IPS-NIHi7 (cell line): ENCODE results near the gene BMP5.

ENCODE experiments used
- DNase-seq: peaks from one replicate; pipeline ENCODE4 v3.0.0; 2012; ENCODE audit warnings: mixed read lengths; ENCODE audit errors: extremely low spot score

BMP5 gene

DNA sequence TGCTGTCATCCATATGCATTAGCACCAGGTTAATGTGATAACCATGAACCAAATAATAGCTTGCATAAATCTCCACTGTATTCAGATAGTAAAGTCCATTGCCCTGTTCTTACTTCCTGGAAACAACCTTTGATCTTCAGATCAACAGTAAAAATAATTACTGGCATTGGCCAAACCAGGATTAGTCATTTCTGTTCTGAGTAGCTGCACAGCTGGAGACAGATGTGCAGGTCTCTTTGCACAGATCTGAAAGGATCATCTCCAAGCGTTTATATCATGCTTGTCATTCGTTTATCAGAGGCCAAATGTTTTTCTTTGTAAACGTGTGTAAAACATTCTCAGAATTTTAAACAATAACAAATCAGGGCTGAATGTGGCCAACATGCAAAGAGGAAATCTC, 162.0 kb downstream of the BMP5 start:
- no peak for DNase-seq

DNA sequence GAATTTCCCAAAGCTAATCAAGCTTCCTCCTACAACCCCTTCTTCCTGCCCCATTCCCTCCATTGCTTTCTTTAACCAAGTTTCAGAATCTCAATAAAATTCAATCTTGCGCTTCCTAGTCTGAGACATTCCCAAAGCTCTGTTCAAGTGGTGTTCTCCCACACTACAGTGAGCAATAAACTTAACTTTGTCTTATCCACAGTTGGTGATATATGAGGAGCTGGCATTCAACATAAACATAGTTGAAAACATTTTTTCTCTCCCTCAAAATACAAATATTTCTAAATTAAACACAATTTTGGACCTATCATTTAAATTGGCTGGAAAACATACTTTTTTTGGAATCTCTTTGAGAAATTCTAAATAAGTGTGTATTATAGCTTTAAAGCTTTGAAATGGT, 166.7 kb downstream of the BMP5 start:
- DNase-seq: no peak

DNA sequence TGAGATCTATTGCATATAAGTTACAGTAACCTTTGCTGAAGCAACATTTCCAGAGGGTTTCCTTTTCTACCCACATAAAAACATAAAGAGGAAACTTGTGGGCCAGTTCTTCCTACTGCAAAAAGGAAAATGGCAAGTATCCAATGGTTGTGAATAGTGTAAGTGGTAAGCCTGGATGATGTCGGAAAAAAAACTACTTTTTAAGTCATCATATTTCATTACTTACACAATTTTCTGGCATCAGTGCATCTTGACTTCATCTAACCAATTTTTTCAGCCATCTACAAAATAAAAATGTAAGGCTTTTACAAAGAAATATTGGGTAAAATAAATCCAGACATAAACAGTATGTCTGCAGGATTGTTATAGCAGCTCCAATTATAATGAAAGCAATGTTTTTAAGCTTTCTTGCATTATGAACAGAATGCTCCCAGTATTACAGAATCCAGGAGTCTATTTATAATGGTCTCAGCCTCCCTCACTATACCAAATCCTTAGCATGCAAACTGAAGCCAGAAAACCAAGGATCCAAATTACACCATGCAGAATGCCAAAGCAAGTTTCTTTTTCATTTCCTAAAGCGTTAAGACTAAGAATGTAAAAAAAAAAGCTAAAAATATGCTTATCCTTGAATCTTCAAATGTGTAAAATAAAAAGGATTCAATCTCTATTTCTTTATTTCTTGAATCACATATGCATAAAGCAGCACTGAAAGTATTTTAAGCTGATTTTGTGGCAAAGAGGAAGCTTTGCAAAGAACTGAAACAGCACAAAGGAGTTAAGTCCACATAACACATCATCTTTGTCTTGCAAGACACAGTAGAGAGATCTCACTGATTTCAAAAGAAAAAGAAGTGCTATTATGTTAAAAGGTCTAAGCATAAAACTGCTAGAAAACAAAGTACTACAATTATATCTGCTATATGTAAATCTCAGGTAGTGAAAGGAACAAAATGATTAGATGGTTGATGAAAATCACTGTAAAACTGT, 169.6 kb downstream of the BMP5 start:
- no peak for DNase-seq

DNA sequence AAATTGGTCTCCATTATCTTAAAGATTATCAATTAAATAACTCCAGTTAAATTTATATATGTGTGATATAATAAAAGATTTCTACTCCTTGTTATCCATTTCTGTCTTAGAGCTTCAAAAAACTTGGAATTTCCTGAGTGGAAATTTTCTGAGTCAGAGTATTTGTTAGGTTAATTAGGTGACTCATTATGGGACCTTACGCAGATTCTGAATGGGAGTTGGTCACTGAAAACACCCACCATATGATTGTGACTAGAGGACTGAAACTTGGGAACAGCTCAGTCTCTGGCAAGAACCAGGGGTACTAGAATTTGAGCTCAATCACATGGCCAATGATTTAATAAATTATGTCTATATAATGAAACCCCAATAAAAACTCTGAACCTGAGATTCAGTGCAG, 171.0 kb downstream of the BMP5 start:
- no peak for DNase-seq
